ENCODE results near the gene COP1. TPM values are rescaled to one million over a fixed set of nuclear protein-coding genes. Genes with fewer than 3 reads are reported as not detected.

The COP1 gene
- total RNA-seq, 1 donor from 2014 or later, result 76.3 TPM

DNA sequence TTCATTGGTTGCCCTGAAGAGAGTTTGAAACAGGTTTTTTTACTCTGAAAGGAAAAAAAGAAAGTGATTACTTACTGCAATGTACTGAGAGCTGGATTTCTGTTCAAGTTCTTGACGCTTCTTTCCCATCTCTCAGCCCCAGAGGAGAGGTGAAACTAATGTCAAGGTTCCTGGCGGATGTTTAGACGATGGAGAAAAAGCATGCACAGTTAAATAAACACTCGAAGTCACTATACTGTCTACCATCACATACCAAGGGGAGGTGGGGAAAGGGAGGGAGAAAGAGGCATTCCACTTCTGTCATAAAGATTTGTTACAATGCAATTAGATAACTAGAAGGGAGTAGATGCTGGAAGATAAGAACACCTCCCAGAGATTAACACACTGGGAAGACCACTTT lies 286.7 kb downstream of the COP1 start:
- intact Hi-C loops (cut with DNase I), result no loop called here
- TF ChIP-seq, protein P1, sequence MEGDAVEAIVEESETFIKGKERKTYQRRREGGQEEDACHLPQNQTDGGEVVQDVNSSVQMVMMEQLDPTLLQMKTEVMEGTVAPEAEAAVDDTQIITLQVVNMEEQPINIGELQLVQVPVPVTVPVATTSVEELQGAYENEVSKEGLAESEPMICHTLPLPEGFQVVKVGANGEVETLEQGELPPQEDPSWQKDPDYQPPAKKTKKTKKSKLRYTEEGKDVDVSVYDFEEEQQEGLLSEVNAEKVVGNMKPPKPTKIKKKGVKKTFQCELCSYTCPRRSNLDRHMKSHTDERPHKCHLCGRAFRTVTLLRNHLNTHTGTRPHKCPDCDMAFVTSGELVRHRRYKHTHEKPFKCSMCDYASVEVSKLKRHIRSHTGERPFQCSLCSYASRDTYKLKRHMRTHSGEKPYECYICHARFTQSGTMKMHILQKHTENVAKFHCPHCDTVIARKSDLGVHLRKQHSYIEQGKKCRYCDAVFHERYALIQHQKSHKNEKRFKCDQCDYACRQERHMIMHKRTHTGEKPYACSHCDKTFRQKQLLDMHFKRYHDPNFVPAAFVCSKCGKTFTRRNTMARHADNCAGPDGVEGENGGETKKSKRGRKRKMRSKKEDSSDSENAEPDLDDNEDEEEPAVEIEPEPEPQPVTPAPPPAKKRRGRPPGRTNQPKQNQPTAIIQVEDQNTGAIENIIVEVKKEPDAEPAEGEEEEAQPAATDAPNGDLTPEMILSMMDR (IDR thresholded peaks at IDR 0.05), result no peak
- H3K4me1 ChIP-seq, result no peaks in the 10 kb centered on the region

DNA sequence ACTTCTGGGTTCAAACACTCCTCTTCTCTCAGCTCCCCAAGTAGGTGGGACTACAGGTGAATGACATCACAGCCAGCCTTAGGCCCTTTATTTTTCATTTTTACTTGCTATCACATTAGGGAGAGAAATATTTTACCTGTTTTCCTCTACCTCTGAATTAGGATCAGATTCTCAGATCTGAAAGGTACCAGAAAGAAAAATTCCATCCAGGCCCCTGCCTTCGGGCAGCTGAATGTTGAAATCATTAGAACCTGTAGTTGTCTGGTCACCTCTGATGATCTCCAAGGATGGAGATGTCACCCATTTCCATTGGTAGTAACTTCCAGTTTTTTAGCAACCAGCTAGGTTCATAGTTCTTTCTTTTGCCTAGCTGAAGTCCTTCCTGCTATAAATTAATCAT lies 288.1 kb downstream of the COP1 start:
- no peak overlapping the region for H3K27ac ChIP-seq
- TF ChIP-seq, protein P1 (IDR thresholded peaks at IDR 0.05), result no peak

More for the DNA sequence above, 286.7 kb downstream of the COP1 start:
- H3K27me3 ChIP-seq, result no peaks in the 10 kb centered on the region
- no peaks in the 10 kb centered on the region for H3K36me3 ChIP-seq
- H3K4me3 ChIP-seq, result no peak overlapping the region
- H3K9me3 ChIP-seq, result no peaks in the 10 kb centered on the region
- no peak for DNase-seq (ENCODE audit: low spot score in 2 of 2)
- H3K27ac ChIP-seq, result no peak overlapping the region

DNA sequence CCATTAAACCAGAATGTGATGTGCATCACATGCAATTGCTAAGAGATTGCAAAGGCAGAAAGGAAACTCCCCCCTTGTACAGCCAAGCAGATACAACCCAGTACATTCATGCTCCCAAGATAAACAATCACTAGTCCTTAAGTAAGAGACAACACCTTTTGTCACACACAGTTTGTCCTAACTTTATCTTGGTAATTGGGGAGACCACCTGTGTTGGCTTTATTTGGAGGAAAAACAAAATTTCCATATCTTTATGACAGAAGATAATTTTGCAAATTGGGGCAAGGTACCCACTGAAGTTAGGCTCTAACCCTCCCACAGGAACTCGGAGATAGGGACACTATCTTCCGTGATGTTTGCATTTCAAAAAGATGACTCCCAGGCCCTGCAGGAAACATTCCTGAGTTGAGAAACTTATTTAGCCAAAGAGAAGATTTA lies 288.7 kb downstream of the COP1 start:
- Histone ChIP-seq H3K4me1 (no peaks in the 10 kb centered on the region), H3K27ac (no peak overlapping the region), H3K36me3 (no peaks in the 10 kb centered on the region), H3K9me3 (no peaks in the 10 kb centered on the region), H3K27me3 (no peaks in the 10 kb centered on the region), H3K4me3 (no peak overlapping the region)
- intact Hi-C loops (cut with DNase I), result no loop called here
- DNase-seq (ENCODE audit: low spot score in 2 of 2), result no peak
- TF ChIP-seq, protein P1 (IDR thresholded peaks at IDR 0.05), result no peak

More for the DNA sequence above, 288.1 kb downstream of the COP1 start:
- Histone ChIP-seq H3K9me3 (no peaks in the 10 kb centered on the region), H3K36me3 (no peaks in the 10 kb centered on the region), H3K4me3 (no peak overlapping the region), H3K4me1 (no peaks in the 10 kb centered on the region), H3K27me3 (no peaks in the 10 kb centered on the region)
- intact Hi-C loops (cut with DNase I), result no loop called here
- no peak for DNase-seq (ENCODE audit: low spot score in 2 of 2)

DNA sequence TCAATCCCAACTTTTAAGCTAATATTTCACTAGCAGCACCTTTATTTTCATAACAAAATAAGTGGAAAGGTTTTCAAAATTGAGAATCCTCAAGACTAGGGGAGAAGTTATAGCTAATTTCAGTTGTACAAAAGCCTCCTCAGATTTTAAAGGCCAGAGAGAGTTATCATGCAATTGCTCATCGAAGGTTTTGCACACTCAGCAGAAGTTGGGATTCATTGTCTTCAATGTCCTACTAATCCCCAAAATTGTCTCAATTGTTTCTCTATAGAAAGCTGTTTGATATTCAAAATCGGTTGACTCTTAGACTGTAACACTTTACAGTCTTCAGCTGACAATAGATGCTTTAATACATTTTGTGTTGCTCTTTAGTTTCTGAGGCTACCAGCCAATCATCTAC lies 293.0 kb downstream of the COP1 start:
- TF ChIP-seq, protein P1 (IDR thresholded peaks at IDR 0.05), result no peak
- Histone ChIP-seq H3K36me3 (no peaks in the 10 kb centered on the region), H3K4me1 (no peaks in the 10 kb centered on the region), H3K27me3 (no peaks in the 10 kb centered on the region), H3K9me3 (peaks cover 15 to 21% of the 10 kb centered on the region in 2 donors), H3K4me3 (no peak overlapping the region), H3K27ac (no peak overlapping the region)
- intact Hi-C loops (cut with DNase I), result no loop called here
- no peak for DNase-seq (ENCODE audit: low spot score in 2 of 2)

DNA sequence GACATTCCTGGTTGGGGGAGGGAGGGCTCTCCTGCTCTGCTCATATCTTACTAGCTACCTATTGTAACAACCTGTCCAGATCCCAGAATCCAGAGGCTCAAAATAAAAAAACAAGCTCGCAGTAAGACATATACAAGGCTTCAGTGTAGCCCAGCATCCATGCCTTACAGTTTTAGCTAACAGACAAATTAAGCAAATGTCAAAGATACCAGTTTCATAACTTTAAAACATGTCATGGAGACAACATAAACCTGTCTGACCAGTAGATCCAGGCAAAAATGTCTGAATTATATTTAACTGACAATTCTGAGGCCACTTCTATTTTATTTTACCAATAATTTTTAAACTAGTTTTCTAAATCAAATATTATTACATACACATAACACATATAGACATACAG lies 295.9 kb downstream of the COP1 start:
- Histone ChIP-seq H3K27me3 (no peaks in the 10 kb centered on the region), H3K4me1 (no peaks in the 10 kb centered on the region), H3K4me3 (no peak overlapping the region), H3K36me3 (no peaks in the 10 kb centered on the region), H3K27ac (no peak overlapping the region), H3K9me3 (peaks cover 15 to 21% of the 10 kb centered on the region in 2 donors)
- DNase-seq (ENCODE audit: low spot score in 2 of 2), result no peak
- intact Hi-C loops (cut with DNase I), result no loop called here
- TF ChIP-seq, protein P1 (IDR thresholded peaks at IDR 0.05), result no peak

DNA sequence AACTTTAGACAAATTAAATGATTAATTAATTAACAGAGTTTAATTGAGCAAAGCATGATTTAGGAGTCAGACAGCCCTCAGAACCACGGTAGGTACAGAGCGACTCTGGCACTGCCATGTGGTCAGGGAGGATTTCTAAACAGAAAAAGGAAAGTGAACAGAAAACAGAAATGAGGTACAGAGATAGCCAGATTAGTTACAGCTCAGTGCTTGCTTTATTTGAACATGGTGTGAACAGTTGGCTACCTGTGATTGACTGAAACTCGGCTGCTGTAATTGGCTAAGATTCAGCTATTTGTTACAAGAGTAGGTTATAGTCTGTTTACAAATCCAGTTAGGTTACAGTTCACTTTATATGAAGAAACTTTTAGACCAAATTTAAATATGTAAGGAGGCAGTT lies 300.7 kb downstream of the COP1 start:
- intact Hi-C loops (cut with DNase I), result no loop called here
- Histone ChIP-seq H3K36me3 (no peaks in the 10 kb centered on the region), H3K4me3 (no peak overlapping the region), H3K9me3 (peaks cover 12 to 14% of the 10 kb centered on the region in 2 donors), H3K27ac (no peak overlapping the region), H3K4me1 (no peaks in the 10 kb centered on the region), H3K27me3 (no peaks in the 10 kb centered on the region)
- TF ChIP-seq, protein P1 (IDR thresholded peaks at IDR 0.05), result no peak
- DNase-seq (ENCODE audit: low spot score in 2 of 2), result no peak

Measured in ascending aorta (tissue), 2 donors.